Subcutaneous abdominal adipose tissue (tissue), 5 donors: ENCODE measurements around the gene IRF9.

Experiments used
- H3K27ac ChIP-seq: one replicate; pipeline ENCODE4 v1.7.0; 2013; ENCODE audit warnings: low read depth, mild to moderate bottlenecking, inconsistent platforms, low read length, moderate library complexity
- H3K27me3 ChIP-seq, 5 donors: one replicate each; pipeline ENCODE4 v1.7.0; 2013; ENCODE audit warnings: low read length in 5 of 5, inconsistent platforms in 1 of 5; ENCODE audit not compliant: control insufficient read depth in 5 of 5, insufficient read depth in 4 of 5
- H3K36me3 ChIP-seq, 5 donors: one replicate each; pipeline ENCODE4 v1.7.0; 2013; ENCODE audit warnings: low read length in 5 of 5; ENCODE audit not compliant: control insufficient read depth in 5 of 5, insufficient read depth in 5 of 5
- H3K4me1 ChIP-seq, 5 donors: one replicate each; pipeline ENCODE4 v1.7.0; 2013; ENCODE audit warnings: low read length in 5 of 5, mild to moderate bottlenecking in 3 of 5, moderate library complexity in 1 of 5; ENCODE audit not compliant: control insufficient read depth in 5 of 5, insufficient read depth in 5 of 5
- H3K4me3 ChIP-seq, 5 donors: one replicate each; pipeline ENCODE4 v1.7.0; 2013; ENCODE audit warnings: low read length in 5 of 5, low read depth in 1 of 5
- H3K9ac ChIP-seq, 5 donors: one replicate each; pipeline ENCODE4 v1.7.0; 2013; ENCODE audit warnings: low read length in 5 of 5, mild to moderate bottlenecking in 4 of 5, moderate library complexity in 3 of 5
- H3K9me3 ChIP-seq, 5 donors: one replicate each; pipeline ENCODE4 v1.7.0; 2013; ENCODE audit warnings: low read length in 5 of 5; ENCODE audit not compliant: control insufficient read depth in 5 of 5
- donor health status: healthy.
- donor health status: healthy.
- donor health status: healthy.
- donor health status: healthy.
- donor health status: healthy.

IRF9 gene

DNA sequence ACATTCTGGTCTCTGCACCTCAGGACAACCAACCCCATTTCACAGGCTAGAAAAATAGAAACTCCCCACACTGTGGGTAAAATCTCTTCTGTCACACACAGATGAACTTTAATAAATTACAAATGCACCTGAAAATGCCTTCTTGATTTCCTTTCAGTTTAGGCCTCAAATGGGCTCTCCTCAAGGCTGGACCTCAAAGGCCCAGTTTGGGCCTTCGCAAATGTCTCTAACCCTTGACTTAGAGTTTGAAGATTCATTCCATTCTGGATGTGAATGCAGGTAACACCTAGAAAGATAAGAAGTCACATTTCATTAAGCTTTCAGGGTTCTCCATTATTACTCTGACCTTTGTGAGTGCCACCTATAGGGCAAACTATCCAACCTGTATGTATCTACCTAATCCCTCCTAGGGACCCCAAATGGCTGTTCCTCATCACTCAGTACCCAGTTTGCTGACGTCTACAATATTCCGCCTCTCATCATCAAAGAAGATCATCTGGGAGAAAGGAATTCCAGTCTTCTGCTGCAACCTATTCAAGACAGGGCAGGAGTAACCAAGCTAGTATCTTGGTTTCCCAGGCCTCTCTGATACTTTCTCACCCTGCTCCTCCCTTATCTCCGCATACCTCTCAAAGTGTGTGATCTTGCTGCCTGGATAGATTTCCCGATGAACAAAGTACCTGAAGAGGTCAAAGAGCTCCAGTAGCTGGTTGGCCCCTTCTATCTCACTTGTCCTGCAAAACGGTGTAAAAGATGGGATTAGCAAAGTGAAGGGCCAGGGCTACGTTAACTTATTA is 53.0 kb downstream of the IRF9 start:
- H3K4me3 ChIP-seq: peak overlapping the region; percentile 59 to 92 (median 82)
- peaks cover 12 to 36% (median 25%) of the 10 kb centered on the region in 5 donors for H3K36me3 ChIP-seq
- peak overlapping the region; percentile 67 to 97 (median 88) for H3K9ac ChIP-seq
- no peaks in the 10 kb centered on the region for H3K9me3 ChIP-seq
- H3K27me3 ChIP-seq: no peaks in the 10 kb centered on the region
- peaks cover 0 to 34% (median 24%) of the 10 kb centered on the region in 5 donors for H3K4me1 ChIP-seq
- peak overlapping the region; percentile 89 for H3K27ac ChIP-seq

DNA sequence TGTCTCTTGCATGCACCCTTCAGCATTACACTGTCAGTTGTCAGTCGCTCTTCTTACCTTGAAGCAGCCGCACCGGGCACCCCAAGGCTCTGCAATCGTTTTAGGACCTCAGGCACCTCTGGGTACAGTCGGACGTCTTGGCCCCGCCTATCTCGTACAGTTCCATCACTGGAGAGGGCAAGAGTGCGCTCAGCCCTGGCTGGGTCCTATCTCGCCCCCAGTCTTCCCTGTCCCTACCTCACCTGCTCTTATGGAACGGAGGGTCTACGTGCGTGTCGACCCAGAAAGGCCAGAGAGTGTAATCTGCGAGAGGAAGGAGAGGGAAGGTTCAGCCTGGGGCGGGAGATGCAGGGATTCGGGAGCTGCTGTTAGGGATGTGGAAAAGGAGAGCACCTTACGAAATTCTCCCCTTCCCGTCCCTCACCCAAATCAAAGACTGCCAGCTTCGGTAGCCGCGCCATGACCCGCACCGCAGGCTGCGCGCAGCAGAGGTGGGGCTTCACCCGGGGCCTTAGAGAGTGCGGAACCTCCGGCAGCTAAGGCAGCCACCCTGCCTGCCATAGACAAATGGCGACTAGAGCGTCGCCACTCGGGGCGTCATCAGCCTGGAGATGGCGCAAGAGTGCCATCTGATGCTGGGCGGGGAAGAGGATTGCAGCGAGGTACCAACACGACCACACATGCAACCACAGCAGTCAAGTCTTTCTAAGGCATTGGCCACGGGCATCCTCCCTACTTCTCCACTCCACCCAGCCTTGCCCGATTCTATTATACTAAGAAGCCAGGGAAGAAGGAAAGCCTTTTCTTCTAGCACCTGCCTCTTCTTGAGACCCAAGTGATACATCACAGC is 54.7 kb downstream of the IRF9 start, which contains the start of gene MDP1:
Gene MDP1 (minus strand): TSS at position 572 of the 850 bp plus-strand sequence. CDS start 111 bp downstream, at position 461.
- Histone ChIP-seq H3K9ac (peak within 1 kb of the TSS; percentile 40 to 90 (median 83)), H3K9me3 (no peaks in the 10 kb centered on the region), H3K27ac (peak within 1 kb of the TSS; percentile 80), H3K4me1 (peaks cover 0 to 34% (median 24%) of the 10 kb centered on the region in 5 donors), H3K36me3 (peaks cover 4 to 20% (median 9%) of the 10 kb centered on the region in 5 donors), H3K27me3 (no peaks in the 10 kb centered on the region), H3K4me3 (peak within 1 kb of the TSS; percentile 77 to 99 (median 90))
